Measurements from ENCODE around the gene IGF2BP2.
"Not testable (repeated sequence)": the region's sequence is repeated elsewhere in the genome, so short reads cannot be mapped to it uniquely, and the experiment has no call there.

Gene IGF2BP2

DNA sequence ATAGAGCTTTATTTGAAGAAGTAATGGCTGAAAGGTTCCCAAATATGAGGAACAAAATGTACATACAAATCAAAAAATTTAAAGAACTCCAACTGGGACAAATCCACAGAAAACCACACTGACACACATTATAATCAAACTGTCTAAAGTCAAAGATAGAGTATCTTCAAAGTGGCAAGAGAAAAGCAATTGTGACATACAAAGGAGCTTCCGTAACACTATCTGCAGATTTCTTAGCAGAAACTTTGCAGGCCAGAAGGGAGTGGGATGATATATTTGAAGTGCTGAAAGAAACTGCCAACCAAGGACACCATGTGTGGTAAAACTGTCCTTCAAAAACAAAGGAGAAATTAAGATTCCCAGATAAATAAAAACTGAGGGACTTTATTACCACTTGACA is 146.8 kb downstream of the IGF2BP2 start:
- in situ Hi-C loops (cut with MboI; ENCODE audit: low sequenced_read_pairs): loop anchor here (10.0 kb wide), 1 partner anchor 87 kb away; no protein-coding TSS in a partner anchor

DNA sequence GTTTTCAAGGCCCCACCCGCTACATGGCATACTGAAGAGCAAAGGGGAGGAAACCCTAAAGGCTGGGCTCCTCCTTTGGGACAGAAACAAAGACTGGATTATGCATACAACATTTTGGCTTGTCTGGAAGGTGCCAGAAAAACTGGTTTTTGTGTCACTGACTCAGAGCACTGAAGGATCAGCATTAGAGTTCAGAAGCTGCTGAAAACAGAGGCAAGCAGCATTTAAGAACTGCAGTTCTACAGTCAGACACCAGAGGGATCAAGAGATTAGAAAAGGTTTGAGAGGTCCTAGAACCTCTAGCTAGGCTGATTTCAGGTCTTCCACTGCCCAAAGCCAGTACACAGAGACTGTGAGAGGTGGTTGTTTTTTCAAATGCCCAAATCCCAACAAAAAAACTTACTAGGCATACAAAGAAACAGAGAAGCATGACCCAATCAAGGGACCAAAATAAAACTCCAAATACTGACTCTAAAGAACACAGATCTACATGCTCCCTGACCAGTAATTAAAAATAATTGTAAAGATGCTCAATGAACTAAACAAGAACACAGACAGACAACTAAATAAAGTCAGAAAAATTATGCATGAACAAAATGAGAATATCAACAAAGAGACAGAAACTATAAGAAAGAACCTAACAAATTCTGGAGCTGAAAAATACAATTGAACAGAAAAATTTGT is 147.6 kb downstream of the IGF2BP2 start:
- in situ Hi-C loops (cut with MboI; ENCODE audit: low sequenced_read_pairs): loop anchor here (10.0 kb wide), 1 partner anchor 88 kb away; no protein-coding TSS in a partner anchor

DNA sequence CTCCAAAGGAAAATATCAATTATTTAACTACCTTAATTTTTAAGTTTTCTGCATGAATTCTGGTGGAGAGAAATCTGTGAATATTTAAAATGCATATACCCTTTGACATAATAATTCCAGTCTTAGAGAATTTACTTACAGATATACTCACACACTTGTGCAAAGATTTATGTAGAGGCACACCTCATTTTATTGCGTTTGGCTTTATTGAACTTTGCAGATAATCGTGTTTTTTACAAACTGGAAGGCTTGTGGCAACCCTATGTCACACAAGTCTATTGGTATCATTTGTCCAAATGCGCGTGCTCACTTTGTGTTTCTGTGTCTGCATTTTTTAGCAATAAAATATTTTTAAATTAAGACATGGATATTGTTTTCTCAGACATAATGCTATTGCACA is 157.3 kb downstream of the IGF2BP2 start:
- in situ Hi-C loops (cut with MboI; ENCODE audit: low sequenced_read_pairs): no loop called here

DNA sequence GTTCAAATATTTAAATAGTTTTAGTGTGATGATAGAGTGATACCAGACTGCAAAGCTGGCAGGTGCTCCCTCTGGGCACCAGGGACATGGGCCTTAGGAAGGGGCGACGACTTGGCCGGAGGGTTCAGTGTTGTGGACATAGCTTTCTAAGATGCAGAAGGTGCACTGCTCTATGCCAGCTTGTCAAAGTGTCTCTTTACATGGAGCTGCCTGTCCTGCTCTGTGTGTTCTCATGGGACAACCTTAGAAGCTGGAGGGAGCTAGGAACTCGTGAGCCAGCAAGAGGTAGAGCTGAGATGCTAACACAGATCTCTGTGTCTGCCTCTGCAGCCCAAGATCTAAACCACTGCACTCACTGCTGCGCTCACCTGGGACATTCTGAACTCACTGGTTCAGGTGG is 160.9 kb downstream of the IGF2BP2 start:
- in situ Hi-C loops (cut with MboI; ENCODE audit: low sequenced_read_pairs): no loop called here

DNA sequence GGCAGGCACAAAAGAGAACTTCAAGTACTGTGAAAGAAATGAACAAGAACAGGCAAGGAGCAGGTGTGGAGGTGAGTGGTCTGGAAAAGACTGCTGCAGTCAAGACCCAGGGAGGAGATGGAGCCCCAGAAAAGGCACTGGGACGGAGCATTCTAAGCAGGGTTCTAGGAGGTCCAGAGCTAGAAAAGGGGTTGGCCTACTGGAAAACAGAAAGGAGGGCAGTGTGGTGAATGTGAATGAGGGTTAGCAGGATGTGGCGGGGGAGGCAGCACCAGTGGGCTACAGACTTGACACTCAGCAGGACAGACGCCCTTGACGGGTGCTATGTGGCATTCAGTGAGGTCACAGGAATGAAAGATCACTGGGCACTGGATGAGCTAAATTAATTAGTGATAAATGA is 163.1 kb downstream of the IGF2BP2 start:
- in situ Hi-C loops (cut with MboI; ENCODE audit: low sequenced_read_pairs): no loop called here

DNA sequence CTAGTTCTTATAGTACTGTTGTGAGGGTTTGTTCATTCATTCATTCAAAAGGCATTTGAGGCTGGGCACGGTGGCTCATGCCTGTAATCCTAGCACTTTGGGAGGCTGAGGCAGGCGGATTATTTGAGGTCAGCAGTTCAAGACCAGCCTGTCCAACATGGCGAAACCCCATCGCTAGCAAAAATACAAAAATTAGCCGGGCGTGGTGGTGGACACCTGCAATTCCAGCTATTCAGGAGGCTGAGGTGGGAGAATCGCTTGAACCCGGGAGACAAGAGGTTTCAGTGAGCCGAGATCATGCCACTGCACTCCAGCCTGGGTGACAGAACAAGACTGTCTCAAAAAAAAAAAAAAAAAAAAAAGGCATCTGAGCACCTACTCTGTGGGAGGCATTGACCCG is 163.5 kb downstream of the IGF2BP2 start:
- in situ Hi-C loops (cut with MboI; ENCODE audit: low sequenced_read_pairs): not testable (repeated sequence)

DNA sequence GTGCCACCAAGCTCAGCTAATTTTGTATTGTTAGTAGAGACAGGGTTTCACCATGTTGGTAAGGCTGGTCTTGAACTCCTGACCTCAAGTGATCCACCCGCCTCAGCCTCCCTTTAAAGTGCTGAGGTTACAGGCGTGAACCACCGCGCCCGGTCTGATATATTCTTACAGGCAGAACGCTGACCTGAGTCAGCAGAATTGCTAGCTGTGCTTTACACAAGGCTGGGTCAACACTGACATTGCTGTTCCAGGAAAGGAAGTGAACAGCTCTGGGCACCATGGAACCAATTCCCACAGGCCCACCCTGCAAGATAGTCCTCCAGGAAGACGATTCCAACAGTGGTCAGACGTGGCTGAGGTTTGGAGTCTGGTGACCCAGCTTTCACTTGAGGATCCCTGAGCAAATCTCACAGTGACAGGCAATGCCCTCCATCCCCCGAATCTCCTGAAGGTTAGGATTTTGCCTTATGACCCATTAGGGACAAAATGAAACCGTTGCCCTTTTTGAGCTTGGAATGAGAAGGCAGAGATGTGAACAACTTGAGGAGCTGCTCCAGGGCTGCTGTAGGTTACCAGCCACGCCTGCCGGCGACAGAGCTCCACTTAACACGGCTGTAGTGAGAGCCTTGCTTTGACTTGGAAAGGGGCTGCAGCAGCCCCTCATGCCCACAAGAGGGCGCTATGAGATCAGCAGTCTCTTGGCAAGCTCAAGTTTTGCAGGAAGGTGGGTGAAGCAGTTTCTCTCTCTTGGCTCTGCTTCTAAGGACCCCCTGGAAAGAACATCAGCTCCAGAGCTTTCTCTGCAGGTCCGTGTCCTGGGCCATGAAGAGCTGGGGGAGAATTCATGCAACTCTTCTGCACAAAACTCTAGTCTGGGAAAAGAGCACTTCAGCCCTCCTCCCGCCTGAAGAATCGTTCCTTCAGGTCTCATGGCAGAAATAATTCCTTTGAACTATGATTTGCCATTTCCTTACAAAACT is 164.6 kb downstream of the IGF2BP2 start:
- in situ Hi-C loops (cut with MboI; ENCODE audit: low sequenced_read_pairs): no loop called here

DNA sequence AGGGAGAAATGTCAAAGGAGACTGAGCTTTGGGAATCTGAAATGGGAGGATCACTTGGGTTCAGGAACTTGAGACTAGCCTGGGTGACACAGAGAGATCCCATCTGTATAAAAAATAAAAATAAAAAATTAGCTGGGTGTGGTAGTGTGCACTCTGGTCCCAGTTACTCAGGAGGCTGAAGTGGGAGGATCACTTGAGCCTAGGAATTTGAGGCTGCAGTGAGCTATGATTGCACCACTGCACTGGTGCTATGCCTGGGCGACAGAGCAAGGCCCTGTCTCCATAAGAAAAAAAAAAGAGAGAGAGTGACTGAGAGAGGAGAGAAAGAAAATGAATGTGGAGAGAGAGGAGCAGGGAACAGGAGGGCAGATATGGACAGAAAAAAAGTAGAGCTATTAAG is 165.9 kb downstream of the IGF2BP2 start:
- in situ Hi-C loops (cut with MboI; ENCODE audit: low sequenced_read_pairs): no loop called here

DNA sequence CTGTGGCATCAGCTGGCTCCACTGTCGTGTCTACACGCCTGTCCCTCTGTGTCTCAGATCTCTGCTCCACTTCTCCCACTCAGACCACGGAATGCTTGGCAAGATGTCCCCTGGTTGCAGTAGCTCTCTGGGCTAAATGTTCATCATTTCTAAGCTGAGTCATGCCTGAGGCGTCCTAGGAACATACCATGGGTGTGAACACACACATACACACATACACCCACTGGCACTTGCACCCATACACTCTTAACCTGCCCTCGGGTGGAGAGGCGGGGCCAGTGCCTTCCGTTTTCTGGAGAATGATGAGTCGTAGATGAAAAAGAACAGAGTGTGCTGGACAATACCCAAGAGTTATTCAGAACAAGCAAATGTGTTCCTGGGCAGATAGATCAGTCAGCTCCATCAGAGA is 166.3 kb downstream of the IGF2BP2 start:
- in situ Hi-C loops (cut with MboI; ENCODE audit: low sequenced_read_pairs): no loop called here

DNA sequence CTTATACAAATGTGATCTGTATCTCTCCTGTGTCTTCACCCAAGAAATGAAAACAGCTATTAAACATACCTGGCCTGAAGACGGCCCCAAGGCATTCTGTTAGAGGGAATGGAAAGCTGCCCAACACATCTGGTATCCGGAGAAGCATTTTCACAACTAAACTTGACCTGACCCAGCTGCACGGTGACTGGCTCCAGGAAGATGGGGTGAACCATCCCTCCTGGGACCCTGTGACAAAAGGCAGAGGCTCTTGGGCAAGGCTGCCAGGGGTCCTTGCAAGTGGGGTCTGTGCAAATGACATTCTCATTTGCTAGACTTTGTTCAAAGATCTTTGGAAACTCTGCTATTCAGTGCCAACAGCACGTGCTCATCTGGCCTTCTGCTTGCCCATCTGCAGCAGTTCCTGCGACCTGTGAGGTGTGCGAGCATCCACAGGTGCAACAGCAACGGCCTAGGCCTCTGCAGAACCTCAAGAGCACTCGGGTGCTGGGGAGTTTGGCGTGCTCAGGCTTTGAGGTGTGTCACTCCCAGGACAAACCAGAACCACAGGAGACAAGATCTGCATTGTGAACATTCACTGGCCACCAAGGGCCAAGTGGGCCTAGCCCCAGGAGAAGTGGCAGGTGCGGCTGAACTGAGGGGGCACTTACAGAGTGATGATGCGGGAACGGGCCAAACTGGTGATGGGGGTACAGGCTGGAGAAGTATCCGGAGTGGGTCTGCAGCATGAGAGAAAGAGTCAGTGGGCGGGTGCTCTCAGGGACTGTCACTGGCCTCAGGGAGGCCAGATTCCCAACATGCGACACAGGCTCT is 166.9 kb downstream of the IGF2BP2 start:
- in situ Hi-C loops (cut with MboI; ENCODE audit: low sequenced_read_pairs): no loop called here

DNA sequence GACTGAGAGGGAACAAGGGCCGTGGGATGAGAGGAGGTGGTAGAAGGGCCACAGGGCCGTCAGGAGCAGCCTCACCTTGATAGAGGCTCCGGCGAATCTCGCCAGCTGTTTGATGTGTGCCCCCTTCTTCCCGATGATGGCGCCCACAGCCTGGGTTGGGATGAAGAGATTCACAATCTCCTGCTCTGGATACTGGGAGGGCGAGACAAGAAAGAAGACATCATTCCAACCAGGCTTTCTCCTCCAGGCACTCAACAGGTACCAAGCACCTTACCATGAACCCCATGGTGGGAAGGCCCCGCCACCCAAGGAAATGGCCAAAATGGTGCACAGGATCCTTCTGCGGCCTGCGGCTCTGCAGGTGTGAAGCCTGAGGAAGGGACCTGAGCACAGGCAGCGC is 167.6 kb downstream of the IGF2BP2 start:
- in situ Hi-C loops (cut with MboI; ENCODE audit: low sequenced_read_pairs): no loop called here

DNA sequence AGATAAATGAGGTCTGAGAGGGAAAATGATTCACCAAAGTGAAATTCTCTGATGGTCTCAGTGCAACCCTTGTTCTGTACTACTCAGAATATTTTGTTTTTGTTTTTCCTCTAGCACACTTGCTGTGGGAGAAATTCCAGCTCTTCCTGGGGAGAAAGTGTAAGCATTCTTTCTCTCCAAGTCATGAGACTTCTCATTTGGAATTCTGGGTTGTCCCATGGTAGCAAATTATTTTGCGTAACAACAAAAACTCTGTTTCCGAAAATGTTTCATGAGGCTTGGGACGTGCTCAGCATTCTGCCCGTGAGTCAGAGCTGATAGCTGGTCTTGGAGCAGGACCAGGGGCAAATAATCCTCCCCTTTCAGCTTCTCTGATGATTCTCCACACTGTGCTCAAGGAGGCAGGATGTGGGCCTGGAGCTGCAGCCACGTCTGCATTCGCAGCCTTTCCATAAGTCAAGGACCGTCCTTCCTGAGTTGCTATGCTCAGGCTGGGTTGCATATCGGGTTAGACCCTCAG is 168.5 kb downstream of the IGF2BP2 start:
- in situ Hi-C loops (cut with MboI; ENCODE audit: low sequenced_read_pairs): no loop called here

DNA sequence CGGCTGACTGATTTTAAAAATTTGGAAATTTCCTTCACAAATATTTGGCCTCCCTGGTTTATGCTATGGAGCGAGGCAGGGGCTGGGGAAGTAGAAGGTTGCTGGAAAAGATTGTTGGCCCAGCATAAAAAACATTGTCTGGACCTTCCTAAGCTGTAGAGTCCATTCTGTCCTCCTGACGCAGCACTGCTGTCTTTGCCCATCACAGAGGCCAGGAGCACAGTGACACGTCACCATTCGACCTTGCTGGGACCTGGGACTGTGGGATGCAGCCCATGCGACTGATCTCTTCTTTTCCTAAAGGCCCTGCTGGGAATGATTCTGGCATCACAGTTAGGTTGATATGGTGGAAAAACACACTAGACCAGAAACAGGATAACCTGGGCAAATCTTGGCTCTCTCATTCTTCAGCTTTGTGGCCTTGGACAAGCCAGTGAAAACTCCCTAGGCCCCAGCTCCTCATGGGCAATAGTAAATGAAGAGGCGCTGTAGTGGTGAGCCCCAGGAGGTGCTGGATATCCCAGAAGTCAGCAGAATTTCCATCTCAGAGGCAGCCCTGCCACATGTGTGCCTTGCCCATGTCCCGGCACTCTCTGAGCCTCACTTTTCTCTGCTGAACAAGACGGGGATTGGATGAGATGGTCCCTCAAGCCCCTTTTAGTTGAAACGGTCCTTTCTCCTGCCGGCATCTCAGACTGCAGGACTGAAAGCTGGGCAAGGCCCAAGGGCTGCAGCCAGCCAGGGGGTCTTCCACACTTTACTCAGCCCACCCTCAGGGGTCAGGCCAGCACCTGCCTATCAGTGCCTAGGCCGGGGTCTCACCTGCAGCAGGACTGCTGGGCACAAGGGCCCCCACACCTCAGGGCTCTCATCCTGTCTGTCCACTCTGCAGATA is 169.2 kb downstream of the IGF2BP2 start:
- in situ Hi-C loops (cut with MboI; ENCODE audit: low sequenced_read_pairs): no loop called here

DNA sequence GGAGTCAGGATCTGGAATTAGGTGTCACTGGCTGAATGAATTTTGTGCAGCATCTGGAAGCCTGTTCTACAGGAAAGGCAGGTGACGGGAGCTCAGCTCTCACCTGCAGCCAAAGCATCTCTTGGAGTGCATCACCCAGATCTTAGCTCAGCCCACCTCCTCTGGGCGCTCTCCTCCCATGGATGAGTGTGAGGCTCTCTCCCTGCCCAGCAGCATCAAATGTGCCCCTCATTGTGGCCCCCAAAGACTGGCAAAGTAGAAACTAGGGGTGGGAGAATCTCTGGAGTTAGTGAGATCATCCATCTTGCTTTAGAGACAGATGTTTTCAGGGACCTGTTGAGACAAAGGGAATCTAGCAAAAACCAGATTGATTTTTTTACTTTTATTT is 170.1 kb downstream of the IGF2BP2 start:
- in situ Hi-C loops (cut with MboI; ENCODE audit: low sequenced_read_pairs): no loop called here

DNA sequence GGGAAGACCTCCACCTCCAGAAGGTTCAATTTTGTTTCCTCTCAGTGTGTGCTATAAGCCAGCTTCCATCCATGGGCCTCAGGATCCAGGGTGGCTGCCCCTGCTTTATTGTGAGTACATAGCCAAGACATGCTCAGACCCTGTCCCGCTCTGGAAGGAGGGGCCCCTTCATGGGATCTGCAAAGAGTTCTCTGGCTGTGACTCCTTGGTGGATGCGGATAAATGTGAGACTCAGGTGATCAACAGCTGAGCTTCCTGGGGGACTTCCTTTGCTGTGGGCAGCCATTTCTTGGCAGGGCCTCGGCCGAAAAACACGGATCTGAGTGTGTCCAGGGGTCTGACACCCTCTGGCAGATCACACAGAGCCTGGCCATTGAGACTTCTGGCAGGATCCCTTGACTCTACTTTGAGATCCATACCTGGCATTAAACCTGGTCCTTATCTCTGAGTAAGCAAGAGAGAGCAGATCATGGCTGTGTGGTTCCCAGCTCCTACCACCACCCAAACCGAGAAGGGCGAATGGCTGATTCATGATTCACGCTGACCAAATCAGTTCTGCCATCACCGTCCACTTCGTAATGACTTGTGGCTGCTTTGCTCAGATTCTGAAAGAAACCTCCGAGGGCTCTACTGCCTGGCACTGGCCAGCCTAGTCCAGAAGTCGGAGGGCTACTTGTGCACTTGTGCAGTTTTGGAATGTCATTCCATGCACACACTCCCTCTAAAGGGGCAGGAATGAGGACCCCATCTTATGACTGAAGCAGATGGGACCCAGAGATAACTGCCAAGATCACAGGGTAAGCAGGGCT is 170.7 kb downstream of the IGF2BP2 start:
- in situ Hi-C loops (cut with MboI; ENCODE audit: low sequenced_read_pairs): no loop called here

DNA sequence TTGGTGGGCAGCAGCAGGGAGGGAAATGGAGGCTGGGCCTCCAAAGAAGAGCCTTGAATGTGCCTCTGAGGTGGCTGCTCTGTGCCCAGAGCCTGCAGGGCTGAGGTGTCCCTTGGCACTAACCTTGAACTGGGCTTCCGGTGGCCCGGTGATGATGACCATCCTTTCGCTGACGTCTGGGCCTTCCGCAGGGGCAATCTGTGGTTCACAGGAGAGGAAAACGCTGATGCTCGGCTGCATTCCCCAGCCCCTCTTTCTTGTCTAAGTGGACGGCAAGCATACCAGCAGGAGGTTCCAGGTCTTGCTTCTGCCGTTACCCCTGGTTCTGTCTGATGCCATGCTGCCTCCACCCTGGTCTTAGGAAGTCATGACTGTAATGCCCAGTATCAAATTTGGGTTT is 172.9 kb downstream of the IGF2BP2 start:
- in situ Hi-C loops (cut with MboI; ENCODE audit: low sequenced_read_pairs): no loop called here

DNA sequence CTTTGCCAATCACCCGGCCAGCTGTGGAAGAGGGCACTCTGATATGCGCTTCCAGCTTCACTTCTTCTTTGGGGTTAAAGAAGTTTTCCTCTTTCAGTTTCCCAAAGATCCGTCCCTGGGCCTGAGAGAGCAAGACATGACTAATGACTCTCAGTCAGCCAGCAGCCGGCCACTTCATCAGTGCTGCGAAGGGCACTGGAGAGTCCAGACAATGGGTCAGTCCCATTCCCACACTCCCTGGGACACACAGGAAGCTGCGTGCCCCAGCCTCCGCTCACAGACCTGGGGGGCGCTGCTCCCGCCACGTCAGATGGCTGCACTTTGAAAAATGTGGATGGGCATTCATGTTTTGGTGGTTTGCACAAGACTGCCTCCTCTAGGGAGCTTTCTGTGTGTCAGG is 175.4 kb downstream of the IGF2BP2 start:
- in situ Hi-C loops (cut with MboI; ENCODE audit: low sequenced_read_pairs): no loop called here

DNA sequence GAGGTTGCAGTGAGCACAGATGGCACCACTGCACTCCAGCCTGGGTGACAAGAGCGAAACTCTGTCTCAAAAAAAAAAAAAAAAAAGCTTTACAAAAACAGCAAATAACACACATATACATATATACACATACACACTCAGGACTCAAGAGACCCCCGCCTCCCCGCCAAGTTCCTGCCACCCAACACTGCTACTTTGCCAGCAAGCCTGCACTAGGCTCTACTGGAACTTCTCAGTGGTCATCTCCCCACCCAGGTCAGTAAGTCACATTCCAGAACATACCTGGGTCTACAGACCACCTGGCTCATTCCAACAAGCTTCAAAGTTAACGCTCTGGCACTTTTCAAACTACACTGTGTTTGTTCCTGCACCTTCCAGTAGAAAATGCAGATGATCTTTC is 176.4 kb downstream of the IGF2BP2 start:
- in situ Hi-C loops (cut with MboI; ENCODE audit: low sequenced_read_pairs): no loop called here

DNA sequence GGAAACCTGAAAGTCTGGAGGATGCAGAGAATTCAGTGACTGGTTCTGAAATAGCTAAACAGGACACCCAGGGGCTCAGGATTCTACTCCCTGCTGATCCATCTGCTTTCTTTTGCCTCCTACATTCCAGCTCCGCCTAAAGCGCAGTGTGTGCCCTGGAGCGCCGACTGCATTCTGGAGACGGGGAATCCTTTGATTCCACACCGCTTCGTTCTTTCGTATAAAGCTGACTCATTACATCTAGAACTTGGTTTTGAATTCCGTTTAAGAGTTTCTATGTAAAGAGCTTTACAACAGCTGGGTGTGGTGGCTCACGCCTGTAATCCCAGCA is 177.0 kb downstream of the IGF2BP2 start:
- in situ Hi-C loops (cut with MboI; ENCODE audit: low sequenced_read_pairs): no loop called here
